Endothelial cell of umbilical vein (primary cell): ENCODE measurements around the gene STARD5. TPM values are rescaled to one million over a fixed set of nuclear protein-coding genes. Genes with fewer than 3 reads are reported as not detected.

Experiments
- BruUV-seq: library from RNA; stranded (reverse); fragments of 400-500 nt; replicated peaks from 2 replicates; lab custom pipeline; 2021; lab: Mats Ljungman, UMichigan
- CTCF ChIA-PET: fragments of 300-600, 350-600 bp; sonication (Branson Sonifier 250); formaldehyde crosslinking; loops from one replicate; lab custom pipeline; 2021; ENCODE audit warnings: antibody characterized with exemption, inconsistent platforms; lab: Charles Lee
- POLR2A ChIA-PET: fragments of 300-600, 350-600 bp; sonication (Branson Sonifier 250); formaldehyde crosslinking; loops from one replicate; lab custom pipeline; 2021; ENCODE audit warnings: antibody characterized with exemption, inconsistent platforms; lab: Charles Lee
- DNase-seq: peaks from one replicate; pipeline ENCODE4 v3.0.0-alpha.2; 2011; ENCODE audit warnings: low read depth, low spot score
- FAIRE-seq: peaks from 2 replicates; lab custom pipeline; 2011; peaks lifted over from hg19 to GRCh38; lab: Jason Lieb, UNC
- H2AFZ ChIP-seq: 2 replicates; pipeline ENCODE4 v1.6.0; 2012; ENCODE audit warnings: low read depth, low read length, control low read depth, inconsistent platforms
- H3K27ac ChIP-seq: 2 replicates; pipeline ENCODE4 v1.5.1; 2011; ENCODE audit warnings: low read depth, mild to moderate bottlenecking, control low read depth, low read length, moderate library complexity; ENCODE audit not compliant: insufficient read depth
- H3K27me3 ChIP-seq, 2 experiments: 2 replicates each; pipeline versions ENCODE4 v1.6.0 to v1.6.1; 2011; ENCODE audit warnings: low read length in 2 of 2, mixed read lengths in 1 of 2; ENCODE audit not compliant: control insufficient read depth in 2 of 2, insufficient read depth in 2 of 2
- H3K36me3 ChIP-seq, 2 experiments: 2 replicates in 1 of 2; 3 replicates in 1 of 2; pipeline ENCODE4 v1.5.1; 2011; ENCODE audit warnings: low read length in 2 of 2, mild to moderate bottlenecking in 1 of 2, moderate library complexity in 1 of 2; ENCODE audit not compliant: control insufficient read depth in 2 of 2, insufficient read depth in 2 of 2; ENCODE audit errors: extremely low read depth in 1 of 2
- H3K4me1 ChIP-seq: 3 replicates; pipeline ENCODE4 v1.5.1; 2011; ENCODE audit warnings: mild to moderate bottlenecking, low read length; ENCODE audit not compliant: control insufficient read depth, insufficient read depth; ENCODE audit errors: extremely low read depth
- H3K4me2 ChIP-seq: 2 replicates; pipeline ENCODE4 v1.6.1; 2011; ENCODE audit warnings: low read length, control low read depth, mixed read lengths; ENCODE audit not compliant: insufficient read depth
- H3K4me3 ChIP-seq, 3 experiments: fragments of 200-600 bp in 1 of 3; sonication (generic), shearing (Covaris generic) in 1 of 3; replicated peaks in 1 of 3; 2 replicates each; pipeline ENCODE4 v1.5.1; 2011 to 2016; ENCODE audit warnings: control low read depth in 3 of 3, low read length in 3 of 3, mild to moderate bottlenecking in 2 of 3, inconsistent platforms in 1 of 3, low read depth in 1 of 3, moderate library complexity in 1 of 3; ENCODE audit not compliant: insufficient read depth in 1 of 3
- H3K79me2 ChIP-seq: 2 replicates; pipeline ENCODE4 v1.6.0; 2012; ENCODE audit warnings: low read length, inconsistent platforms; ENCODE audit not compliant: control insufficient read depth, insufficient read depth
- H3K9ac ChIP-seq: replicated peaks from 2 replicates; pipeline ENCODE3; 2011; ENCODE audit warnings: low read length, control low read depth; ENCODE audit not compliant: insufficient read depth; ENCODE audit errors: extremely low read depth
- H3K9me1 ChIP-seq: replicated peaks from 3 replicates; pipeline ENCODE4 v1.6.0; 2011; ENCODE audit warnings: mild to moderate bottlenecking, low read length; ENCODE audit not compliant: control insufficient read depth, insufficient read depth; ENCODE audit errors: extremely low read depth
- H3K9me3 ChIP-seq: replicated peaks from 2 replicates; pipeline ENCODE4 v1.5.1; 2012; ENCODE audit warnings: low read length, inconsistent platforms; ENCODE audit not compliant: control insufficient read depth, insufficient read depth
- H4K20me1 ChIP-seq: replicated peaks from 2 replicates; pipeline ENCODE3; 2011; ENCODE audit warnings: mild to moderate bottlenecking, low read length; ENCODE audit not compliant: control insufficient read depth, insufficient read depth; ENCODE audit errors: extremely low read depth
- CTCF ChIP-seq, 2 donors: IDR thresholded peaks; 1 replicate in 1 of 2; 2 replicates in 1 of 2; pipeline ENCODE4 v1.5.1; 2011; ENCODE audit warnings: low read length in 2 of 2, mild to moderate bottlenecking in 2 of 2, moderate library complexity in 2 of 2, control low read depth in 1 of 2, inconsistent platforms in 1 of 2, low read depth in 1 of 2; ENCODE audit not compliant: insufficient read depth in 1 of 2; ENCODE audit errors: extremely low read depth in 1 of 2
- EZH2 ChIP-seq: IDR thresholded peaks from 2 replicates; pipeline ENCODE4 v1.6.1; 2012; ENCODE audit warnings: borderline replicate concordance, low read depth, mild to moderate bottlenecking, moderate library complexity, low read length, inconsistent platforms; ENCODE audit not compliant: severe bottlenecking
- FOS ChIP-seq: IDR thresholded peaks from 2 replicates; pipeline ENCODE4 v1.6.1; 2011; ENCODE audit warnings: mild to moderate bottlenecking, low read length, moderate library complexity, borderline replicate concordance; ENCODE audit not compliant: insufficient read depth
- GATA2 ChIP-seq: IDR thresholded peaks from 2 replicates; pipeline ENCODE4 v1.7.0; 2011; ENCODE audit warnings: low read depth, mild to moderate bottlenecking, moderate library complexity, mixed read lengths, low read length; ENCODE audit not compliant: insufficient read length, insufficient read depth
- JUN ChIP-seq: IDR thresholded peaks from 2 replicates; pipeline ENCODE4 v1.6.1; 2011; ENCODE audit warnings: borderline replicate concordance, low read depth; ENCODE audit not compliant: insufficient read length, insufficient read depth
- MAX ChIP-seq: IDR thresholded peaks from 2 replicates; pipeline ENCODE4 v1.6.1; 2011; ENCODE audit not compliant: insufficient read depth, insufficient read length
- MYC ChIP-seq: IDR thresholded peaks from one replicate; pipeline ENCODE4 v1.6.1; 2011; ENCODE audit warnings: mild to moderate bottlenecking, low read depth, low read length
- POLR2A ChIP-seq: IDR thresholded peaks from 2 replicates; pipeline ENCODE4 v1.6.1; 2012; ENCODE audit warnings: low read depth, mild to moderate bottlenecking, control low read depth, low read length
- POLR2AphosphoS5 ChIP-seq: IDR thresholded peaks from 2 replicates; pipeline ENCODE4 v1.6.1; 2012; ENCODE audit warnings: low read depth, mild to moderate bottlenecking, control low read depth, low read length, moderate library complexity; ENCODE audit not compliant: insufficient read depth
- dilution Hi-C: fragments of 300-500 bp; cut with MboI; formaldehyde crosslinking; loops from one replicate; pipeline ENCODE4 v1.15.0; 2019; ENCODE audit warnings: low sequenced_read_pairs; ENCODE audit not compliant: extremely low pct_ligation_motif_present
- intact Hi-C: fragments of 100-400 bp; cut with micrococcal nuclease; formaldehyde crosslinking; loops from one replicate; pipeline ENCODE4 v1.10.0; 2022
- polyA plus RNA-seq, 4 experiments: library from polyadenylated mRNA; depleted of rRNA in 3 of 4; stranded (reverse) in 3 of 4; unstranded in 1 of 4; fragments of >200 nt; gene quantifications; 2 replicates each; pipeline versions ENCODE4 v1.2.1 to v1.2.3, GENCODE V29; 2011 to 2012; ENCODE audit warnings: missing spikeins in 1 of 4
- total RNA-seq: library from RNA; stranded (reverse); gene quantifications from 2 replicates; pipeline ENCODE4 v1.2.3, GENCODE V29; 2021

STARD5 gene
- total and polyA plus RNA-seq, 2 donors (not counting 3 experiments of a cell fraction or from before 2014, with no cell fraction given), result 2.2 to 3.0 TPM

- DNase-seq (no peak), FAIRE-seq (no peak)
- H4K20me1 ChIP-seq, result no peaks in the 10 kb centered on the region
- H3K4me2 ChIP-seq, result no peak overlapping the region
- no peaks in the 10 kb centered on the region for H3K9me1 ChIP-seq
- no peak overlapping the region for H2AFZ ChIP-seq
- no peaks in the 10 kb centered on the region for H3K4me1 ChIP-seq
- ChIA-PET CTCF (interaction anchor here (2.0 kb wide), 1 partner anchor 10 kb away, joined by 14 read pairs; no protein-coding TSS in a partner anchor), POLR2A (no interaction called here)
- H3K27ac ChIP-seq, result no peak overlapping the region
- no peaks in the 10 kb centered on the region for H3K9me3 ChIP-seq
- intact Hi-C loops (no loop called here), dilution Hi-C loops (no loop called here)
- BruUV-seq, result no TSS peak
- no peak overlapping the region for H3K4me3 ChIP-seq
- no peak overlapping the region for H3K9ac ChIP-seq
- no peaks in the 10 kb centered on the region for H3K36me3 ChIP-seq
- peaks cover 0 to 2% of the 10 kb centered on the region in 2 experiments for H3K27me3 ChIP-seq
- TF ChIP-seq MYC (no peak), JUN (no peak), FOS (no peak), POLR2A (no peak), MAX (no peak), POLR2AphosphoS5 (no peak), EZH2 (no peak), CTCF (IDR thresholded peaks at IDR 0.05; ENCODE audit: extremely low read depth in 1 of 2, insufficient read depth in 1 of 2, low read depth in 1 of 2, low read length in 2 of 2) (no peak), GATA2 (no peak)
- H3K79me2 ChIP-seq, result no peaks in the 10 kb centered on the region
These were observed 39.5 kb downstream of the STARD5 start for GRCh38 chr15:81284256-81285031.
